ENCODE measurements around the gene DOCK3.

DOCK3 gene

DNA sequence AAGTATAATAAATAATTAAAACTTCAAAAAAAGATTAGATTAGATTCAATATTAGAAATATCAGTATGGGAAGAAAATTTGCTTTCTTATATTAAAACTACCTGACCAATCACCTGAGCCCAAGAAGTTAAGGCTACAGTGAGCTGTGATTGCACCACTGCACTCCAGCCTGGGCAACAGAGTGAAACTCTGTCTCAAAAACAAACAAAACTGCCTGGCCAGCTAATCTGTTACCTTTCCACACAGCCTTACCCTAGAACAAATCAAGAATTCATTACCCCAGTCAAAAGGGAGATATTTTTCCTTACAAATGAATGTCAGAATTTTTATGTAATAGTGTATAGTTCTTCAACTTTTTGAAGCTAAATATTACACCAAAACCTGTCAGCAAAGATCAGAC, 593.4 kb downstream of the DOCK3 start:
- Histone ChIP-seq H3K36me3 (ENCODE audit: insufficient read depth) (no peaks in the 10 kb centered on the region), H3K4me3 (IDR thresholded peaks at IDR 0.05; ENCODE audit: insufficient read depth, low read depth, low read length) (no peak overlapping the region), H3K4me1 (ENCODE audit: low read depth, poor library complexity, severe bottlenecking) (no peaks in the 10 kb centered on the region), H3K4me2 (no peak overlapping the region), H2AFZ (ENCODE audit: low read depth) (no peak overlapping the region), H3K9ac (no peak overlapping the region), H3K27ac (no peak overlapping the region), H4K20me1 (ENCODE audit: insufficient read depth) (no peaks in the 10 kb centered on the region), H3K27me3 (ENCODE audit: insufficient read depth, low read depth) (no peaks in the 10 kb centered on the region), H3K79me2 (ENCODE audit: insufficient read depth, low read depth) (no peaks in the 10 kb centered on the region)
- no peak for TF ChIP-seq CTCF (conservative IDR thresholded peaks at IDR 0.05; ENCODE audit: low read depth, low read length)

GRCh38 chr3:51269466-51269865, 594.7 kb downstream of the DOCK3 start:
- no peak for TF ChIP-seq CTCF (conservative IDR thresholded peaks at IDR 0.05; ENCODE audit: low read depth, low read length)
- Histone ChIP-seq H3K36me3 (ENCODE audit: insufficient read depth) (no peaks in the 10 kb centered on the region), H3K79me2 (ENCODE audit: insufficient read depth, low read depth) (no peaks in the 10 kb centered on the region), H3K27me3 (ENCODE audit: insufficient read depth, low read depth) (no peaks in the 10 kb centered on the region), H3K27ac (no peak overlapping the region), H3K4me1 (ENCODE audit: low read depth, poor library complexity, severe bottlenecking) (no peaks in the 10 kb centered on the region), H3K9ac (no peak overlapping the region), H2AFZ (ENCODE audit: low read depth) (no peak overlapping the region), H4K20me1 (ENCODE audit: insufficient read depth) (no peaks in the 10 kb centered on the region), H3K4me3 (IDR thresholded peaks at IDR 0.05; ENCODE audit: insufficient read depth, low read depth, low read length) (no peak overlapping the region), H3K4me2 (no peak overlapping the region)

GRCh38 chr3:51270559-51270958, 595.8 kb downstream of the DOCK3 start:
- Histone ChIP-seq H3K79me2 (ENCODE audit: insufficient read depth, low read depth) (no peaks in the 10 kb centered on the region), H2AFZ (ENCODE audit: low read depth) (no peak overlapping the region), H3K27ac (no peak overlapping the region), H3K4me2 (no peak overlapping the region), H3K36me3 (ENCODE audit: insufficient read depth) (no peaks in the 10 kb centered on the region), H3K27me3 (ENCODE audit: insufficient read depth, low read depth) (no peaks in the 10 kb centered on the region), H3K9ac (no peak overlapping the region), H4K20me1 (ENCODE audit: insufficient read depth) (no peaks in the 10 kb centered on the region), H3K4me3 (IDR thresholded peaks at IDR 0.05; ENCODE audit: insufficient read depth, low read depth, low read length) (no peak overlapping the region), H3K4me1 (ENCODE audit: low read depth, poor library complexity, severe bottlenecking) (no peaks in the 10 kb centered on the region)
- no peak for TF ChIP-seq CTCF (conservative IDR thresholded peaks at IDR 0.05; ENCODE audit: low read depth, low read length)

- H3K4me2 ChIP-seq = no peak overlapping the region
- H2AFZ ChIP-seq (ENCODE audit: low read depth) = no peak overlapping the region
- no peaks in the 10 kb centered on the region for H3K36me3 ChIP-seq (ENCODE audit: insufficient read depth)
- no peak for TF ChIP-seq CTCF (conservative IDR thresholded peaks at IDR 0.05; ENCODE audit: low read depth, low read length)
- H3K27me3 ChIP-seq (ENCODE audit: insufficient read depth, low read depth) = no peaks in the 10 kb centered on the region
- no peaks in the 10 kb centered on the region for H3K79me2 ChIP-seq (ENCODE audit: insufficient read depth, low read depth)
- no peaks in the 10 kb centered on the region for H3K4me1 ChIP-seq (ENCODE audit: low read depth, poor library complexity, severe bottlenecking)
- no peaks in the 10 kb centered on the region for H4K20me1 ChIP-seq (ENCODE audit: insufficient read depth)
- no peak overlapping the region for H3K9ac ChIP-seq
- H3K4me3 ChIP-seq (IDR thresholded peaks at IDR 0.05; ENCODE audit: insufficient read depth, low read depth, low read length) = no peak overlapping the region
- H3K27ac ChIP-seq = no peak overlapping the region
These were observed 596.4 kb downstream of the DOCK3 start for GRCh38 chr3:51271172-51271571.

DNA sequence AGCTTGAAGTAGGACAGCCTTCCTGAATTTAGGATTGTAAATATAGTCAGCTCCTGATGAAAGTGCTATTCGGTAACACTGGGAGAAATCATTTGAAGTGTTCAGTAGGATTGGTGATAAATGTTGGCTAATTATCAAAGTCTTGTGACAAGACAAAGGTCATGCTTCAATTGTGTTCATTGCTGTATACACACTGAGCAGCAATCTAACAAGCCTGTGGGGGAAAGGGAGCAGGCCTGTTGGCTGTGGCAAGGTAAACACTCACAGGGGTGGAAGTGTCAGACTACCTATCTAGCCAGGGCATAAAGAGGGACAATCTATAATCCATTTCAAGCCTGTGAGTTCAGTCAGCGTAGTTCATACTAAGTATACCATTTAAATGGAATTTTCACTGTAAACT, 599.3 kb downstream of the DOCK3 start:
- H3K36me3 ChIP-seq (ENCODE audit: insufficient read depth) = no peaks in the 10 kb centered on the region
- H4K20me1 ChIP-seq (ENCODE audit: insufficient read depth) = no peaks in the 10 kb centered on the region
- no peak for TF ChIP-seq CTCF (conservative IDR thresholded peaks at IDR 0.05; ENCODE audit: low read depth, low read length)
- no peak overlapping the region for H2AFZ ChIP-seq (ENCODE audit: low read depth)
- H3K79me2 ChIP-seq (ENCODE audit: insufficient read depth, low read depth) = no peaks in the 10 kb centered on the region
- no peak overlapping the region for H3K27ac ChIP-seq
- H3K9ac ChIP-seq = no peak overlapping the region
- no peak overlapping the region for H3K4me3 ChIP-seq (IDR thresholded peaks at IDR 0.05; ENCODE audit: insufficient read depth, low read depth, low read length)
- H3K4me1 ChIP-seq (ENCODE audit: low read depth, poor library complexity, severe bottlenecking) = no peaks in the 10 kb centered on the region
- H3K27me3 ChIP-seq (ENCODE audit: insufficient read depth, low read depth) = no peaks in the 10 kb centered on the region
- no peak overlapping the region for H3K4me2 ChIP-seq

All from KMS-11 (cell line).